HG02852 (cell line): ENCODE results near the gene ITGB1BP2.
"Not testable (repeated sequence)": the region's sequence is repeated elsewhere in the genome, so short reads cannot be mapped to it uniquely, and the experiment has no call there.

Experiments
- ATAC-seq: cut with Tn5 transposase; IDR thresholded peaks from one replicate; pipeline ENCODE4 v1.9.1; 2021; ENCODE audit warnings: mild to moderate bottlenecking, moderate library complexity; ENCODE audit not compliant: unreplicated experiment

The ITGB1BP2 gene

GRCh38 chrX:71301195-71301924, at the start of gene ITGB1BP2:
Gene ITGB1BP2 (plus strand): TSS chrX:71301750. CDS start chrX:71301807, 57 bp downstream.
- no peak for ATAC-seq

GRCh38 chrX:71252221-71252620, 49.3 kb upstream of the ITGB1BP2 start:
- no peak for ATAC-seq

- no peak for ATAC-seq
Observed at GRCh38 chrX:71253253-71254091, 48.1 kb upstream of the ITGB1BP2 start.

- peak; percentile 84 for ATAC-seq
Observed at GRCh38 chrX:71254092-71254963, 47.2 kb upstream of the ITGB1BP2 start, which contains the start of gene ZMYM3. Gene ZMYM3 (minus strand): TSS chrX:71254140. CDS start chrX:71253255, 885 bp downstream.

GRCh38 chrX:71256051-71256450, 45.5 kb upstream of the ITGB1BP2 start:
- ATAC-seq: no peak

- no peak for ATAC-seq
Observed at GRCh38 chrX:71256856-71257255, 44.7 kb upstream of the ITGB1BP2 start.

- ATAC-seq: not testable (repeated sequence)
Observed at GRCh38 chrX:71268624-71269023, 32.9 kb upstream of the ITGB1BP2 start.

- no peak for ATAC-seq
Observed at GRCh38 chrX:71269801-71270395, 31.7 kb upstream of the ITGB1BP2 start.

GRCh38 chrX:71272313-71272712, 29.2 kb upstream of the ITGB1BP2 start:
- not testable (repeated sequence) for ATAC-seq

GRCh38 chrX:71281300-71281699, 20.2 kb upstream of the ITGB1BP2 start:
- ATAC-seq: not testable (repeated sequence)

GRCh38 chrX:71282514-71283402, 18.8 kb upstream of the ITGB1BP2 start:
- ATAC-seq: peak; percentile 15

GRCh38 chrX:71283403-71284143, 18.0 kb upstream of the ITGB1BP2 start, which contains the start of gene NONO:
Gene NONO (plus strand): TSS chrX:71283635. CDS start chrX:71290638, 7,003 bp downstream.
- ATAC-seq: peak; percentile 84

GRCh38 chrX:71285929-71286328, 15.6 kb upstream of the ITGB1BP2 start:
- no peak for ATAC-seq

- ATAC-seq: no peak
Observed at GRCh38 chrX:71291381-71291780, 10.2 kb upstream of the ITGB1BP2 start.

- ATAC-seq: no peak
Observed at GRCh38 chrX:71292669-71293365, 8.7 kb upstream of the ITGB1BP2 start.

- ATAC-seq: no peak
Observed at GRCh38 chrX:71296806-71297205, 4.7 kb upstream of the ITGB1BP2 start.

- no peak for ATAC-seq
Observed at GRCh38 chrX:71298119-71298518, 3.4 kb upstream of the ITGB1BP2 start.

- ATAC-seq: not testable (repeated sequence)
Observed at GRCh38 chrX:71300064-71300463, 1.5 kb upstream of the ITGB1BP2 start.
